Endodermal cell (in vitro differentiated cells): ENCODE measurements around the gene NME2. TPM values are rescaled to one million over a fixed set of nuclear protein-coding genes. Genes with fewer than 3 reads are reported as not detected.

Experiments used
- DNase-seq: peaks from one replicate; pipeline ENCODE4 v3.0.0-alpha.2; 2017
- H3K27ac ChIP-seq: 2 replicates; pipeline ENCODE4 v1.5.1; 2013; ENCODE audit warnings: mild to moderate bottlenecking, low read depth, low read length, moderate library complexity
- H3K27me3 ChIP-seq: 2 replicates; pipeline ENCODE4 v1.6.1; 2013; ENCODE audit warnings: mild to moderate bottlenecking, low read length, moderate library complexity; ENCODE audit not compliant: insufficient read depth, control insufficient read depth, poor library complexity, severe bottlenecking
- H3K36me3 ChIP-seq: 2 replicates; pipeline ENCODE4 v1.7.0; 2013; ENCODE audit warnings: mild to moderate bottlenecking, low read length, moderate library complexity; ENCODE audit not compliant: control insufficient read depth, insufficient read depth
- H3K4me1 ChIP-seq: one replicate; pipeline ENCODE4 v1.7.0; 2013; ENCODE audit warnings: low read length; ENCODE audit not compliant: control insufficient read depth, insufficient read depth
- H3K4me3 ChIP-seq: 2 replicates; pipeline ENCODE4 v1.5.1; 2013; ENCODE audit warnings: mild to moderate bottlenecking, low read length, moderate library complexity
- H3K9ac ChIP-seq: 2 replicates; pipeline ENCODE4 v1.6.1; 2013; ENCODE audit warnings: mild to moderate bottlenecking, low read length, moderate library complexity; ENCODE audit not compliant: poor library complexity, severe bottlenecking; ENCODE audit errors: extremely low read depth
- H3K9me3 ChIP-seq: 2 replicates; pipeline ENCODE4 v1.6.1; 2013; ENCODE audit warnings: mild to moderate bottlenecking, low read length, moderate library complexity; ENCODE audit not compliant: control insufficient read depth
- H3K27ac Mint-ChIP-seq: 2 replicates; pipeline ENCODE4 v1.8.0; 2020; ENCODE audit warnings: mixed read lengths
- H3K27me3 Mint-ChIP-seq: 2 replicates; pipeline ENCODE4 v1.8.0; 2021; ENCODE audit warnings: mild to moderate bottlenecking, mixed read lengths; ENCODE audit not compliant: insufficient read depth
- H3K36me3 Mint-ChIP-seq: 2 replicates; pipeline ENCODE4 v1.8.0; 2020; ENCODE audit warnings: low read depth, mixed read lengths
- H3K4me1 Mint-ChIP-seq: 2 replicates; pipeline ENCODE4 v1.8.0; 2020; ENCODE audit warnings: mixed read lengths
- H3K4me3 Mint-ChIP-seq: 2 replicates; pipeline ENCODE4 v1.8.0; 2020; ENCODE audit warnings: mild to moderate bottlenecking, moderate library complexity, mixed read lengths
- H3K9me3 Mint-ChIP-seq: 2 replicates; pipeline ENCODE4 v1.8.0; 2020; ENCODE audit warnings: mild to moderate bottlenecking, mixed read lengths
- WGBS, 2 experiments: methylation state at CpG; one replicate each; pipeline versions ENCODE4 v1.1.5 to v1.1.7; 2013; ENCODE audit warnings: missing lambda C conversion rate in 2 of 2, mixed read lengths in 1 of 2; ENCODE audit not compliant: insufficient coverage in 1 of 2, insufficient read length in 1 of 2; 5-methylcytosine and 5-hydroxymethylcytosine counted together
- long read RNA-seq, 4 experiments: library from polyadenylated mRNA in 2 of 4; library from RNA in 1 of 4; library from capped mRNA in 1 of 4; stranded (forward) in 3 of 4; unstranded in 1 of 4; transcript quantifications; one replicate each; pipeline ENCODE4 v2.0.0, GENCODE V29; 2020 to 2021; ENCODE audit warnings: inconsistent platforms in 1 of 4
- polyA plus RNA-seq, 2 experiments: library from polyadenylated mRNA; stranded (reverse); fragments of 50-300 nt; gene quantifications; one replicate each; pipeline ENCODE4 v1.2.3, GENCODE V29; 2013
- total RNA-seq, 2 donors: library from RNA; stranded (reverse); fragmentation: NEBNext Ultra II Directional in 1 of 2; extraction: Animal tissue kit (Norgen Biotek cat#: 25700) in 1 of 2; gene quantifications; 2 replicates in 1 of 2; 3 replicates in 1 of 2; pipeline ENCODE4 v1.2.1, GENCODE V29; 2021
- TF ChIP-seq, protein P1 (sequence below): fragments of 200-600 bp; sonication (generic); conservative IDR thresholded peaks from 2 replicates; pipeline ENCODE4 v1.5.0; 2021; ENCODE audit warnings: antibody characterized with exemption, mild to moderate bottlenecking

NME2 gene
- total RNA-seq: 100 to 1,000 TPM; 560 to 707 TPM
- polyA plus RNA-seq (2013, experiment 1 of 2): 337 TPM
- 326 TPM for polyA plus RNA-seq (2013, experiment 2 of 2)
- long read RNA-seq, experiment 1, transcript NME2-208 (3 exons, 565 nt): minor isoform, 5 of 230 reads
- long read RNA-seq, experiment 1, transcript NME2-202 (4 exons, 866 nt): minor isoform, 44 of 230 reads
- long read RNA-seq, experiment 1, transcript NME2-205 (5 exons, 826 nt): major isoform, 164 of 230 reads
- long read RNA-seq, experiment 1, transcript NME2-204 (5 exons, 749 nt): minor isoform, 7 of 230 reads
- long read RNA-seq, experiment 1, partial matches to known transcripts: 1 of 230 reads
- long read RNA-seq, experiment 1, other reads (novel, unspliced or antisense): 1 of 230 reads
- long read RNA-seq, experiment 2, transcript NME2-201 (4 exons, 568 nt): minor isoform, 6 of 246 reads
- long read RNA-seq, experiment 2, transcript NME2-202 (4 exons, 866 nt): minor isoform, 16 of 246 reads
- long read RNA-seq, experiment 2, transcript NME2-204 (5 exons, 749 nt): minor isoform, 20 of 246 reads
- long read RNA-seq, experiment 2, transcript NME2-205 (5 exons, 826 nt): major isoform, 193 of 246 reads
- long read RNA-seq, experiment 2, partial matches to known transcripts: 1 of 246 reads
- long read RNA-seq, experiment 2, other reads (novel, unspliced or antisense): 6 of 246 reads
- long read RNA-seq, experiment 3, transcript NME2-202 (4 exons, 866 nt): minor isoform, 5 of 320 reads
- long read RNA-seq, experiment 3, transcript NME2-204 (5 exons, 749 nt): minor isoform, 8 of 320 reads
- long read RNA-seq, experiment 3, transcript NME2-205 (5 exons, 826 nt): major isoform, 299 of 320 reads
- long read RNA-seq, experiment 3, partial matches to known transcripts: 1 of 320 reads
- long read RNA-seq, experiment 3, other reads (novel, unspliced or antisense): 3 of 320 reads
- long read RNA-seq, experiment 4, transcript NME2-205 (5 exons, 826 nt): major isoform, 13 of 21 reads
- long read RNA-seq, experiment 4, transcript NME2-202 (4 exons, 866 nt): minor isoform, 5 of 21 reads
- long read RNA-seq, experiment 4, partial matches to known transcripts: 1 of 21 reads
- long read RNA-seq, experiment 4, other reads (novel, unspliced or antisense): 0 of 21 reads

DNA sequence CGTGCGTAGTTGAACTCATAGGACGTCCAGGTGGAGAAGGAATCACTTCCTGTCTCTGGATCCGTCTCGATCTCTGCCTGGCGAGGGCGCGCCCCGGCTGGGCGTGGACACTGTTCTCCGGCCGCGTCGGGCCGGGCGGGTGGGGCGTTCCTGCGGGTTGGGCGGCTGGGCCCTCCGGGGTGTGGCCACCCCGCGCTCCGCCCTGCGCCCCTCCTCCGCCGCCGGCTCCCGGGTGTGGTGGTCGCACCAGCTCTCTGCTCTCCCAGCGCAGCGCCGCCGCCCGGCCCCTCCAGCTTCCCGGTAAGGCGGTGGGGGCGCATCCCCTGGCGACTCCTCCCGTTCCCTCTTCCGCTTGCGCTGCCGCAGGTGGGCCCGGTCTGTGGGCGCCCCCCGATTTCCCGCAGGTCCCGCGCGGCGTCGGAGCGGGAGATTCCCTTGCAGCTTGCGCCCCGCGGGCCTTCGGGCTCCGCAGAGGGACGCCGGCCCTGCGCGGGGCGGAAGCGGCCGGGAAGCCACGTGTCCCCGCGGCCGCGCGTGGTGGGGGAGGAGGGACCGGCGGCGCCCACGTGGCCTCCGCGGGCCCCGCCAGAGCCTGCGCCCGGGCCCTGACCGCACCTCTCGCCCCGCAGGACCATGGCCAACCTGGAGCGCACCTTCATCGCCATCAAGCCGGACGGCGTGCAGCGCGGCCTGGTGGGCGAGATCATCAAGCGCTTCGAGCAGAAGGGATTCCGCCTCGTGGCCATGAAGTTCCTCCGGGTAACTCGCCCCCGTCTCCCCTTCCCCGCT lies at the start of gene NME2:
NME2 (plus strand) TSS at position 214 of the 789 bp plus-strand sequence; CDS start at position 634, 420 bp downstream.
- H3K36me3 ChIP-seq: peaks cover 52% of the 10 kb centered on the region
- Mint-ChIP-seq H3K27ac (peak within 1 kb of the TSS; percentile 98), H3K27me3 (peaks cover 1% of the 10 kb centered on the region), H3K4me1 (peaks cover 14% of the 10 kb centered on the region), H3K4me3 (peak within 1 kb of the TSS; percentile 94), H3K9me3 (no peaks in the 10 kb centered on the region), H3K36me3 (peaks cover 54% of the 10 kb centered on the region)
- no peaks in the 10 kb centered on the region for H3K27me3 ChIP-seq
- H3K9ac ChIP-seq: peak within 1 kb of the TSS; percentile 79
- peaks cover 4% of the 10 kb centered on the region for H3K4me1 ChIP-seq
- peak; percentile 99 for DNase-seq
- peak within 1 kb of the TSS; percentile 38 for H3K27ac ChIP-seq
- TF ChIP-seq, protein P1, sequence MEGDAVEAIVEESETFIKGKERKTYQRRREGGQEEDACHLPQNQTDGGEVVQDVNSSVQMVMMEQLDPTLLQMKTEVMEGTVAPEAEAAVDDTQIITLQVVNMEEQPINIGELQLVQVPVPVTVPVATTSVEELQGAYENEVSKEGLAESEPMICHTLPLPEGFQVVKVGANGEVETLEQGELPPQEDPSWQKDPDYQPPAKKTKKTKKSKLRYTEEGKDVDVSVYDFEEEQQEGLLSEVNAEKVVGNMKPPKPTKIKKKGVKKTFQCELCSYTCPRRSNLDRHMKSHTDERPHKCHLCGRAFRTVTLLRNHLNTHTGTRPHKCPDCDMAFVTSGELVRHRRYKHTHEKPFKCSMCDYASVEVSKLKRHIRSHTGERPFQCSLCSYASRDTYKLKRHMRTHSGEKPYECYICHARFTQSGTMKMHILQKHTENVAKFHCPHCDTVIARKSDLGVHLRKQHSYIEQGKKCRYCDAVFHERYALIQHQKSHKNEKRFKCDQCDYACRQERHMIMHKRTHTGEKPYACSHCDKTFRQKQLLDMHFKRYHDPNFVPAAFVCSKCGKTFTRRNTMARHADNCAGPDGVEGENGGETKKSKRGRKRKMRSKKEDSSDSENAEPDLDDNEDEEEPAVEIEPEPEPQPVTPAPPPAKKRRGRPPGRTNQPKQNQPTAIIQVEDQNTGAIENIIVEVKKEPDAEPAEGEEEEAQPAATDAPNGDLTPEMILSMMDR: no peak
- WGBS, 2 experiments: 0 to 2% methylated on average over 13 to 98 of the region's 98 CpGs
- no peaks in the 10 kb centered on the region for H3K9me3 ChIP-seq
- H3K4me3 ChIP-seq: peak within 1 kb of the TSS; percentile 96

DNA sequence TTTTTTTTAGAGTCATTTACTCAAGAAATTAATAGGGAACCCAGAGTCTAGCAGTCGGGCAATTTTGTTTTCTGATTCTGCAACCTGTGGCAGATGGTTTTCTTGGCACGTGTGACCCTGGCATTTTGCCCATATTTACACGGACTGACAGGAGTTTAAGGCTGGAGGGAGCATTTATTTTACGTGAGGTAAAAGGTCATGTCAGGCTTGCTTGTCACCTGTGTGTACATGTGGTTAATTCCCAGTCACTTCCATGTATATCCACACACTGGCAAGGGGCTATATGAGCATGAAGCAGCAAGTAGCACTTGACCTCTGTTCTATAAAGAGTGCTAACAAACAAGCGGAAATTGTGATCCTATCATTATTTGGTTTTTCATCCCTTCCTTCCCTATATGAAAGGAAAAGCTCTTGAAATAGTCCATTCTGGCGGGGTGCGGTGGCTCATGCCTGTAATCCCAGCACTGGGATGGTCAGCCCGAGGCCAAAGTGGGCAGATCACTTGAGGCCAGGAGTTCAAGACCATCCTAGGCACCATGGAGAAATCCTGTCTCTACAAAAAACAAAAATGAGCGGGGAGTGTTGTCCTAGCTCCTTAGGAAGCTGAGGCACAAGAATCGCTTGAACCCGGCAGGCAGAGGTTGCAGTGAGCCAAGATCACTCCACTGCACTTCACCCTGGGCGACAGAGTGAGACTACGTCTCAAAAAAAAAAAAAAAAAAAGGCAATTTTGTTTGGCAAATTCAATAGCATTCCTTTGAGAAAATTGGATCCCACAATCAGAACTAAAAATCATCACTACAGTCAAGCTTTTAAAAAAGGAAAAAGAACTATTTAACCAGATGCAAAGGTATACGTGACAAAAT lies 47.6 kb upstream of the NME2 start:
- H3K27me3 ChIP-seq: no peaks in the 10 kb centered on the region
- Mint-ChIP-seq H3K4me3 (peak overlapping the region; percentile 82), H3K27me3 (no peaks in the 10 kb centered on the region), H3K36me3 (no peaks in the 10 kb centered on the region), H3K4me1 (peaks cover 15% of the 10 kb centered on the region), H3K27ac (no peak overlapping the region), H3K9me3 (no peaks in the 10 kb centered on the region)
- WGBS, 2 experiments: 91 to 95% methylated on average over 8 to 13 of the region's 14 CpGs
- H3K27ac ChIP-seq: no peak overlapping the region
- no peak for DNase-seq
- H3K4me1 ChIP-seq: no peaks in the 10 kb centered on the region
- no peaks in the 10 kb centered on the region for H3K36me3 ChIP-seq
- TF ChIP-seq, protein P1: no peak
- no peak overlapping the region for H3K9ac ChIP-seq
- H3K9me3 ChIP-seq: no peaks in the 10 kb centered on the region
- H3K4me3 ChIP-seq: peak overlapping the region; percentile 93
